CD4-positive, alpha-beta T cell treated with Interleukin-15 for 4 hours (primary cell): ENCODE results near the gene SNN.

Experiments used
- DNase-seq: peaks from one replicate; pipeline ENCODE4 v3.0.0-alpha.2; 2020; ENCODE audit warnings: low spot score

The SNN gene

DNA sequence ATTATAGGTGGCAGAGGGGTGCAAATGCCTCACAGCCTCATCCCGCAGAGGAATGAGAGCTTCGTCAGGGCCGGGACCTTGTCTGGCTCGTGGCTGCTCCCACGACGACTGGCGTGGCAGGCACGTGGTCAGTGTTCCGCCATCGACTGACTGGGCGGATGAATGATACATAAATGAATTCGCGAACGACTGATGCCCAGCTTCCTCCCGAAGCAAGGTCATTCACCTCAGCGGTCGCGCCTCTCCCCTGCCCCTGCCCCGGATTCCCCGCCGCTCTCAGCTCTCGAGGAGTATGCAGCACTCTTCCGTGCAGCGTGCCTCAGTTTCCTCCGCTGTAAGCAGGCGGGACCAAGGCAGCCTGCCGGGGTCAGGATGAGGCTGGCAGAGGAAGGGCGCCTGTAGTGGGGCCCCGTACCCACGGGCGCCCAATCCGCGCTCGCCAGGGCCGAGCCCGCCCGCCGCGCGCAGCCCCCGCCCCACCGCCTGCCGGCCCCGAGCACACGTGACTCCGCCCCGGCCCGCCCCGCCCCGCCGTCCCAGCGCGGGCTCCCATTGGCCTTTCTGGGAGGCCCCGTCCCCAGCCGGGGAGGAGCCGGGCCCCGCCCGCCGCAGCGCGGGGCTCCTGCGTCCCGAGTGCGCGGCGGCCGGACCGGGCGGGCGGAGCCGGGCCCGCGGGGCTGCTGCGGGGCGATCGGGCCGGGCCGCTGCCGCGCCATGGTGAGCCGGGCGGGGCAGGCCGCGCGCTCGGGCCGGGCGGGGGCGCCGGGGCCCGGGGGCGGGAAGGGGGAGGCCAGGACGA, at the start of gene SNN:
Gene SNN, plus strand, starts transcription at position 632 of the 799 bp plus-strand sequence. CDS start 7,605 bp downstream, outside the sequence.
- DNase-seq: peak; percentile 86

DNA sequence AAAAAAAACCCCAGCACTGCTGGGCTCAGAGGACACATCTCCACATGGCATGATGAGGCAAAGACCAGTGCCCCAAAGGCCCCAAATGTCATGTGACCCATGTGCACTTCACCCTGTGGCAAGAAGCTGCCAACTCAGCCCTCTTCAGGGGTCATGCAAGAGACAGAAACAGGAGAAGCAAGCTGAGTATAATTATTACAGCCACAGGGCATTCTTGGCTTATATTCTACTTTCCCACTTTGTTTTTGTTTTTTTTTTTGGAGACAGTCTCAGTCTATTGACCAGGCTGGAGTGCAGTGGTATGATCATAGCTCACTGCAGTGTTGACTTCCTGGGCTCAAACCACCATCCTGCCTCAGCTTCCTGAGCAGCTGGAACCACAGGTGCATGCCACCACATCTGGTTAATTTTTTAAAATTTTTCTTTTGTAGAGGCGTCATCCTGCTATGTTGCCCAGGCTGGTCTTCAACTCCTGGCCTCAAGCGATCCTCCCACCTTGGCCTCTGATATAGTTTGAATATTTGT, 48.9 kb upstream of the SNN start:
- DNase-seq: peak; percentile 39

DNA sequence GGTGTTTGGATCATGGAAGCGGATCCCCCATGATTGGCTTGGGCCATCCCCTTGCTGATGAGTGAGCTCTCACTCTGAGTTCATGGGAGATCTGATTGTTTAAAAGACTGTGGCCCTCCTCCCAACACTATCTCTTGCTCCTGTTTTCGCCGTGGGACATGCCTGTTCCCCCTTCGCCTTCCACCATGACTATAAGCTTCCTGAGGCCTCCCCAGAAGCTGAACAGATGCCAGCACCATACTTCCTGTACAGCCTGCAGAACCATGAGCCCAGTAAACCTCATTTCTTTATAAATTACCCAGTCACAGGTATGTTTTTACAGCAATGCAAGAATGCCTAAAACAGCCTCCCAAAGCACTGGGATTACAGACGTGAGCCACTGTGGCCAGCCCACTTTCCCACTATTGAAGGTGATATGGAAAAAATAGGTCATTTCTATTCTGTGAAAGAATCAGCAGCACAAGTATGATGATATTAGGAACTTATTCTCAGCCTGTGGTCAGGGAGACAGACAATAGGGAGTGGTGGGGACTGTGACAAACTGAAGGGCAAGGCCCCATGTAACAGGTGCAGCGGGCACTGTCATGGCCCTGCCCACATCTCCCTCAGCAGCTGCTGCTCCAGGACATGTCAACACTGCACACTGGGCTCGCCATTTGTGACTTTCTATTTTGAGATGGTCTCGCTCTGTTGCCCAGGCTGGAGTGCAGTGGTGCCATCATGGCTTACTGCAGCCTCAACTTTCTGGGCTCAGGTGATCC, 47.8 kb upstream of the SNN start:
- no peak for DNase-seq

GRCh38 chr16:11621539-11621919, 46.7 kb upstream of the SNN start:
- DNase-seq: no peak

- peak; percentile 68 for DNase-seq
Measured at GRCh38 chr16:11621920-11622651, 46.2 kb upstream of the SNN start.

DNA sequence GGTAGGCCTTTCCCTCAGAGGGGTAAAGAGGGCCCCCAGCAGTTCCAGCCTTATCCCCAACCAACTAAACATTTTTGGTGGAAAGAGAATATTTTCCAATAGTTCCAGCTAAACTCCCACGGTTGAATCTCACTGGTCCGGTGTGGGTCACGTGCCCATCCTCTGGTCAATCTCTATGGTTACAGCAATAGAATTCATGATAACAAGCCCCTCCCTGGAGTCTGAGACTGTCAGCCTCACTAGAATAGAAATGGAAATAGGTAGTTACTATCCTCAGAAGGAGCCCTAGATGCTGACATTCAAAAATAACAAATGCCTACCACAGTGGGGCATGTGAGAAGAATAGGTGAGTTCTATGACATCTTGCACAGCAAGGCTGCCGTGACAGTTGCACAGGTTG, 44.0 kb upstream of the SNN start:
- no peak for DNase-seq

DNA sequence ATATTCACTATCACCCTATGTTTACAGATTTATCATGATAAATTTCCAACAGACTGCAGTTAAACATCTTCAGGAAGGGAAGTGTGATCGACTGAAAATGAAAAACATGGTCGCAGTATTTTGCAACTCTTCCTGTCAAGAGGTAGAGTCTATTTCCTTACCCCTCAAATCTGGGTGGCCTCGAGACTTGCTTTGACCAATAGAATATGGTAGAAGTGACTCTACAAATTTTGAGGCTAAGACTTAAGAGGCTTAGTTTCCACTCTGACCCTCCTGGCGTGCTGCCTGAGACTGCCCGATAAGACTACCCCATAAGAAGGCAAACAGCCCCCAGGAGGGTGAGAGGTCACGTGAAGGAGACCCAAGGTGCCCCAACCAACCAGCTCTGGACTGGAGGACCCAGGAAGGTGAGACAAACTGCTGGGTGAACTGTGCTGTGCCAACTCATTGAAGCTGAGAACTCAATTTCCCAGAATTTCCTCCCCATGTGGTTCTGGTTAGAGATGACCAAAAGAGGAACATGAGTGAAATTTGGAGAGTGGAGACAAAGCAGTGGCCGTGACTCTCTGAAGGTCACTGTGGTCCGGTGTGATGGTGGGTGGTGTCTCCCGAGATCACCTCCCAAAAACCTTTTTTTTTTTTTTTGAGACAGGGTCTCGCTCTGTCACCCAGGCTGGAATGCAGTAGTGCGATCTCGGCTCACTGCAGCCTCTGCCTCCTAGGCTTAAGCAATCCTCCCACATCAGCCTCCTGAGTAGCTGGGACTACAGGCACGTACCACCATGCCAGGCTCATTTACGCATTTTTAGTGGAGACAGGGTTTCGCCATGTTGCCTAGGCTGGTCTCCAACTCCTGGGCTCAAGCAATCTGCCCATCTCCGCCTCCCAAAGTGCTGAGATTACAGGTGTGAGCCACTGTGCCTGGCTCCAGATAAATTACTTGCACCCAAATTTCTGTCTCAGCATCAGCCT, 43.3 kb upstream of the SNN start:
- DNase-seq: no peak

- no peak for DNase-seq
Measured at GRCh38 chr16:11625769-11626168, 42.5 kb upstream of the SNN start.

- no peak for DNase-seq
Measured at GRCh38 chr16:11626657-11627291, 41.5 kb upstream of the SNN start.

GRCh38 chr16:11627292-11627663, 41.0 kb upstream of the SNN start:
- DNase-seq: no peak

- DNase-seq: no peak
Measured at GRCh38 chr16:11627822-11628457, 40.3 kb upstream of the SNN start.

- DNase-seq: no peak
Measured at GRCh38 chr16:11629071-11630030, 38.9 kb upstream of the SNN start.

- no peak for DNase-seq
Measured at GRCh38 chr16:11630046-11630767, 38.0 kb upstream of the SNN start.

DNA sequence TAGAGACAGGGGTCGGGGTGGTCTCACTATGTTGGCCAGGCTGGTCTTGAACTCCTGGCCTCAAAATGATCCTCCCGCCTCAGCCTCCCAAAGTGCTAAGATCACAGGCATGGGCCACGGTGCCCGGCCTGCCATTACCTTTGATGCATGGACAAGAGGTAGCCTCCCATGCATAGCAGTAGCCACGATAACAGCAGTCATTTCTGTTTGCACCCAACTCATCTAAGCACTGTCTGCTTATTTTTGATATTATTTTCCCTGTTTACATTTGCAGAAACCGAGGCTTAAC, 37.5 kb upstream of the SNN start:
- DNase-seq: no peak

DNA sequence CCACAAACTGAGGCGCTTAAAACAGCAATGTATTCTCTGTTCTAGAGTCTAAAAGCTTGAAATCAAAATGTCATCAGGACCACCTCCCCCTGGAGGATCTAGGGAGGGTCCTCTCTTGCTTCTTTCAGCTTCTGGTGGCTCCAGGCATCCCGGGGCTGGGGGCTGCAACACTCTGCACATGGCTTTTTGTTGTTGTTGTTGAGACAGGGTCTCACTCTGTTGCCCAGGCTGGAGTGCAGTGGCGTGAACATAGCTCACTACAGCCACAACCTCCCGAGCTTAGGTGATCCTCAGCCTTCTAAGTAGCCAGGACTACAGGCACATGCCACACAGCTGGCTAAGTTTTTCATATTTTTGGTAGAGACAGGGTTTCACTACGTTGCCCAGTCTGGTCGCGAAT, 37.0 kb upstream of the SNN start:
- DNase-seq: no peak

- DNase-seq: no peak
Measured at GRCh38 chr16:11632455-11632939, 35.8 kb upstream of the SNN start.

- no peak for DNase-seq
Measured at GRCh38 chr16:11633113-11633512, 35.1 kb upstream of the SNN start.

GRCh38 chr16:11634312-11634711, 33.9 kb upstream of the SNN start:
- no peak for DNase-seq
